ENCODE measurements around the gene EFNA5. TPM values are rescaled to one million over a fixed set of nuclear protein-coding genes. Genes with fewer than 3 reads are reported as not detected.
A peak's percentile ranks its signal among the peaks of the same experiment; 100 is the strongest.

The EFNA5 gene
- total and polyA plus RNA-seq, 10 of the 15 experiments (the other 5 are each of a cell fraction or from before 2014, with no cell fraction given) = 0.19 to 12.6 (median 3.9) TPM

GRCh38 chr5:107442452-107442851, 228.3 kb downstream of the EFNA5 start:
- ATAC-seq (no peak), DNase-seq (ENCODE audit: low read depth, low spot score) (no peak), FAIRE-seq (no peak)
- Histone ChIP-seq H4K20me1 (ENCODE audit: control insufficient read depth, insufficient read depth) (no peaks in the 10 kb centered on the region), H3K79me2 (ENCODE audit: control insufficient read depth, insufficient read depth, low read length) (no peaks in the 10 kb centered on the region), H3K4me3 (no peak overlapping the region), H3K27ac (ENCODE audit: control insufficient read depth, insufficient read depth) (no peak overlapping the region), H3K36me3 (ENCODE audit: control insufficient read depth in 2 of 2, insufficient read depth in 2 of 2, low read length in 1 of 2) (no peaks in the 10 kb centered on the region), H3K9me3 (replicated peaks; ENCODE audit: control insufficient read depth, insufficient read depth, low read length) (peaks cover 4% of the 10 kb centered on the region; the same call in 2 of the 3 replicates), H2AFZ (ENCODE audit: control insufficient read depth, low read depth, low read length) (no peak overlapping the region), H3K4me1 (ENCODE audit: control insufficient read depth, insufficient read depth, low read length) (no peaks in the 10 kb centered on the region), H3K9ac (ENCODE audit: control insufficient read depth, insufficient read depth, low read length) (no peak overlapping the region), H3K27me3 (replicated peaks in 1 of 2; ENCODE audit: control insufficient read depth in 2 of 2, insufficient read depth in 2 of 2, low read length in 1 of 2) (no peaks in the 10 kb centered on the region), H3K4me2 (ENCODE audit: control insufficient read depth, insufficient read depth) (no peak overlapping the region)
- ChIA-PET CTCF (interaction anchor here (1.2 to 2.0 kb wide), 6 partner anchors 10 to 23 kb away, joined by 3 to 15 read pairs (median 4); no protein-coding TSS in a partner anchor), RAD21 (ENCODE audit: unreplicated experiment) (interaction anchor here (0.7 to 3.1 kb wide), 12 partner anchors 9 to 1173 kb away, joined by 3 to 13 read pairs (median 3); no protein-coding TSS in a partner anchor), POLR2A (interaction anchor here (0.6 to 1.4 kb wide), 5 partner anchors 13 to 521 kb away, joined by 3 to 7 read pairs (median 4); no protein-coding TSS in a partner anchor), SMC1A (ENCODE audit: uncharacterized antibody, unreplicated experiment) (interaction anchor here (0.7 to 8.3 kb wide), 19 partner anchors 9 to 219 kb away, joined by 3 to 68 read pairs (median 3); no protein-coding TSS in a partner anchor)
- 0% methylated on average over 2 of the region's 2 CpGs for WGBS (ENCODE audit: insufficient coverage, insufficient replicate concordance, low lambda C conversion rate, missing lambda C conversion rate)
- in situ Hi-C loops (cut with MboI) = no loop called here
- no peak for TF ChIP-seq KDM1A (IDR thresholded peaks at IDR 0.05; ENCODE audit: borderline replicate concordance)
- TF ChIP-seq ZNF384 (IDR thresholded peaks at IDR 0.05; ENCODE audit: borderline replicate concordance, low read depth, low read length) = no peak
- TF ChIP-seq TBL1XR1 (IDR thresholded peaks at IDR 0.05; ENCODE audit: low read depth, low read length) = no peak
- TF ChIP-seq NFYA (IDR thresholded peaks at IDR 0.05; ENCODE audit: borderline replicate concordance, low read depth, low read length) = no peak
- no peak for TF ChIP-seq PRDM15 (CRISPR knock-in tag; IDR thresholded peaks at IDR 0.05)
- TF ChIP-seq CHD1 (IDR thresholded peaks at IDR 0.05; ENCODE audit: low read depth, low read length) = no peak
- intact Hi-C loops (cut with micrococcal nuclease; ENCODE audit: unreplicated experiment) = no loop called here
- TSS peak; percentile 47 for BruUV-seq (replicated peaks)
